ENCODE data around the gene STN1.
A peak's percentile ranks its signal among the peaks of the same experiment; 100 is the strongest.

The STN1 gene

DNA sequence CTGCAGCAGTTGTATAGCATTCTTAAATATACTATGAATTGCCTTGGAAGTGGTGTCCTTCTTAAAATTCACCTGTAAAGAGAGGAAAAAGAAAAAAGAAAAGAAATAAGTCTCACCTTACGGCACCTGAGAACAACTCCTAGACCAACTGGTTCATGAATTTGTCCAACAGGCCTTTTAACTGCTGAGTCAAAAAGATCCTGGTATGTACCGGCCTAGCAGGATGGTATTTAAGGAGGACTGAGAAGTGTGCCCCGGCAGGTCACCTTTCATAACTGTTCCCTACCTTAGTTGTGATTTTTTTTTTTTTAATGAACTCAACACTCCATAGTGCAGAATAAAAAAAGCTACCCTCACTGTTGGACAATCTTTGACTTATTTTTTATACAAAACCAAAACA is 25.8 kb downstream of the STN1 start:
- no peak for DNase-seq

- no peak for DNase-seq
Observed at GRCh38 chr10:103890688-103891087, 27.3 kb downstream of the STN1 start.

DNA sequence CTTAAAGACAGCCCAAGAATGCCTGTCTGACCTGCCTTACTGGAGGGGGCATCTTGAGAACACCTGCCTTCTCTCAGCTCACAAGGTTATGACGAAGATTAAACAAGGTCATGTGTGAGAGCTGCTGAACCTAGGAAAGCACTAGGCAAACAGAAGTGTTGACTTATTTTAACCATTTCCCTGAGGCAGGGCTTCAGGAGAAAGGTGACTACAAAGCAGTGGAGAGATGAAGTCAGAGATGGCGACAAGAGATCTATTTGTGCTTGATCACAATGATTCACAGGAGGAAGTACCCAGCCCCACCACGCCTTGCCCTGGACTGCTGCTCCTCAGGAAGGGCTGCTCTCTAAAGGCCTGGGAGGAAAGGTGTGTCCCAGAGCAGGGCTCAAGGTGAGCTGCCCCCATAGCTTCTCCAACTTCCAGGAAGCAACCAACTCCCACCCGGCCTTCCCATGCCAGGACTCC is 27.8 kb downstream of the STN1 start:
- peak; percentile 28 for DNase-seq

- DNase-seq: no peak
Observed at GRCh38 chr10:103889121-103889720, 28.8 kb downstream of the STN1 start.

DNA sequence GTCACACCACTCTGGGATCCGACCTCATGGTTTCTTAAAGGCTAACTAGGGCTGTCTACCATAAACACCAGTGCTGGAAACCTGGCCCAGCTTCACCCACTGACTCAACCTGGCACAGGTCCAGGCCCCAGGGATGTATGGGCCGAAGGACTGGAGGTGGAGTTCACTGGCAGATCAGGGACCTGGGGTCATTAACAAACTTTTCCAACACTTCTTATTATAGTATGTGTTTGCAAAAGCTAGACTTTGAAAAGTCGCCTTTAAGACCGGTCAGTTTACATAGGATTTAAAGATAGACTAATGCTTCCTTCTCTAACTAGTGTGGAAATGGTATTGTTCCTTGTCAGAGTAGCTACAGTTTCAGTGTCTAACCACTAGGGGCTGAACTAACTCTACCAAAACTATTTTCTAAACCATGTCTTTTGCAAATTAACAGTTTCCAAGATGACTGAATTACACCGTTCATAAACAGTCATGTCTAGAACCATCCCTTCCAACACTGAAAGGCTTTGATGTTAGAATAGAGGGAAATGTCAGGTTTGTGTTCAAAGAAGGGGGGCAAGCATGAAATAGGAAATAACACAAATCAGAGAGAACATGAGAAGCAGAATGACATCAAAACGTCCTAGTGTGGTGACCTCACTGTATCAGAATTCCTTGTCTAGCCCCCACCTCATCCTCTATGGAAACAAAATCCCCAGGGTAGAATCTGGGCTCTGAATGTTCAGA is 29.7 kb downstream of the STN1 start:
- peak; percentile 81 for DNase-seq

- DNase-seq: no peak
Observed at GRCh38 chr10:103885617-103886016, 32.4 kb downstream of the STN1 start.

GRCh38 chr10:103884681-103885139 is 33.3 kb downstream of the STN1 start:
- peak; percentile 76 for DNase-seq

GRCh38 chr10:103882285-103883007 is 35.5 kb downstream of the STN1 start:
- DNase-seq: peak; percentile 22

DNA sequence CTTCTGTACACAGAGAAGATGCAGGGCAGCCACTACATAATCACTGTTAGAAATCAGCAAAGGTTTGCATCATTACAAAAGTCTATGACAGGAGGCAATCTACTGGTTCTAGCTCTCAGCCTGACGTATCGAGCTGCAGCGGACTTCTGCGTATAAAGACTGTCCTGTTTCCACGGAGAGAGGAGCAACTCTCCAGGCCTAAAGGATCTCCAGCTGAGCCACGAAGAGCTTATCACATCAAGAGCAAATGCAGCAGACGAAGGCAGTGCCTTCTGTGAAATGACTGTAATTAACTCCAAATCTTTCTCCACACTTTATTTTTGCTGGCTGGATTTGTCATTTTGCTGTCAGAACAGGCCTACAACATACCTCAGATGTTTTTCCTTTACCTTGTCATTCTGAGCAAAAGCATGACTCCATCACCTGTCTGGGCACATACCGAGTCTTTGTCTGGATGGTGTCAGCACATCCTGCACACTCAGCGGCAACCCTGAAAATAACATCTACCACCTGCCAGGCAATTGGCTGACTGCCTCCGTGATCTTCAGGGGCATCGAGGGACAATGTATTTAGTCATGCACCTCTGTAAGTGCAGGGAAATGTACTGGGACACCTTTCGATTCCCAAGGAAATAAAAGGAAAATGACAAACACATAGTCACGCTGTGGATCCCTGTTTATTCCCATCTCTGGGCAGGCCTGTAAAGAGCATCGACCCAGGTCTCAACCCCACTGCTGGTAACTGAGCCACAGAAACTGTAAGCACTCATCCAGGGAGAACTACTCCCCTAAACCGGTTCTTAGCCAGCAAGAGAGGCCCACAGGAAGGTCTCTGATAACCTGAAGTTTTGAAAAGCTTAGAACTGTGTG is 36.3 kb downstream of the STN1 start:
- no peak for DNase-seq

GRCh38 chr10:103879831-103880230 is 38.2 kb downstream of the STN1 start:
- no peak for DNase-seq

DNA sequence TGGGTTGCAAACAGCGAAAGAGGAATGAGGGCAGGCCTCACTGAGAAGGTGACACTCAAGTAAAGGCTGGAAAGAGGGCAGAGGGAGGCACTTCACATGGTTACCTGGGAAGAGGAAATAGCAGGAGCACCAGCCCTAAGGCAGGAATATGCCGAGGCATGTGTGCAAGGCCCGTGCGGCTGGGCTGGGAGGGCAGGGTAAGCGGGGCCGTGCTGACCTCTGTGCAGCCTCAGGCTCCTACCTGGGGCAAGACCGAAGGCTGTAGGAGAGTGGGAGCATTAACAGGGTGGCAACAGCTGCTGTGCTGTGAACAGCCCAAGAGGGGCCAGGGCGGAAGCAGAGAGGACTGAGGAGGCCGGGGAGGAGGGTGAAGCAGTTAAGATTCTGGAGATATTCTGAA is 38.6 kb downstream of the STN1 start:
- no peak for DNase-seq

DNA sequence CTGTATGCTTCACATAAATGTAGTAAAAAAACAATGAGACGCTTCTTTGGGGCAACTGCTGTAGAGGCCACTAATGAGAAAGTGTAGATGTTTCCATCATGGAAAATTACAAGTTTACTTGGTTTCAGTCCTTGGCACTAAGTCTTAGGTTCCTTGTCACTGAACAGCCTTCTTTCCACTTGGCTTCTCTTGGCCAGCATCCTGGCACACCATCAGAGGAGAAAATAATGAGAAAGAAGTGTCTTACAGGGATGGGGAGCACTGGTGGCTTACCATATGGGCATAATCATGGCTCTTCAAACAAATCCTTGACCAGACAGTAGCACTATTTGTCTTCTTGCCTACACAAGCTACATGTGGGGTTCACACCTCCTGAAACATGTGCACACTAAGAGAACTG is 40.1 kb downstream of the STN1 start:
- no peak for DNase-seq

- DNase-seq: no peak
Observed at GRCh38 chr10:103876155-103876554, 41.8 kb downstream of the STN1 start.

DNA sequence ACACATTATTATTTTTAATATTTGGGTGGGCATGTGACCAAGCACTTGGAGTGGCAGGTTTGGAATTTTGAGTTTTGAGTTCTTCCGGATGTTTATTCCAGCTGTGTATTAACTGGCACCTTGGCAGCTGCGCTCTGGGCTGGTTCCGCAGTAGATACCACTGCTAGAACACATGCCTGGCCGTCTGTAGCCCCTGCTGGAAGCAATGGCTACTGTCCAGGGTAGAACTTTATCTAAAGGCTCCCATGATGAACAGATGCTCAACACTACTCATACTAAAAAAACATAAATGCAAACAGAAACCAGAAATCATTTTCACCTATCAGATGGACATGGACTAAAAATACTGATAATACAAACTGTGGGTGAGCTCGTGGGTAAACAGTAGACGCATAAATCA is 43.3 kb downstream of the STN1 start:
- no peak for DNase-seq

DNA sequence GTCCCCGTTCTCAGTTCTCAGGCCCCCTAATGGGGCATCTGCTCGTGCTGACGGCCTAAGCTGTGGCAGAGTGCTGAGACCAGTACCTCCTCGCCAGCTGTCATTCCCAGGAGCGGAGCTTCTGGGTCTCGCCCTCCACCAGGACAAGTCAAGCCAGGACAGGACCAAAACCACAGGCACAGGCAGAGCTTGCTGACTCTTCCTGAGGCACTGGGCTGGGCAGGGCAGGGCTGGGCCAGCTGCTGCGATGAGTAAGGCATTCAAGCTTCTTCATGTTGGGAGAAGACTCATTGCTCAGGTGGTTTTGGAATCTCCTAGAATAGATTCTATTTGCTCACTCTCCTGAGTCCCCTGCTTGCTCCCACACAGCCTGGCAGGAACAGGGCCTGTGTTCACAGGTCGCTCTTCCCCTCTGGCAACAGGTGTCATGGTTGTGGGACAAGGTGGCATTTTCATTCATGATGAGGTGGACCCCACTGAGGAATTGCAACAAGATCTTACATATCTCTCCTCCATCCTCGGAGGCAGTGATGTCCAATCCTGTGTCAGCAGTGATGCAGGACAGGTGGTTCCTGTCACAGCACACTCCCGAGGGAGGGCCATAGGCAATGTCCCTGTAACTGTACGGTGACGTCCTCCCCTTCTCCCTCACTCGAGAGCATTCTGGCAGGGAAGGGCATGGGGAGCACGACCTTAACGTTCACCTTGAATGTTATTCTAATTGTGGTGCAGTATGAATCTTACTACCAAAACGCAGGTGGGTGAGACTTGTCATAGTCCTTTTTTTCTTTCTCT is 45.6 kb downstream of the STN1 start:
- no peak for DNase-seq

- no peak for DNase-seq
Observed at GRCh38 chr10:103871006-103871405, 47.0 kb downstream of the STN1 start.

- no peak for DNase-seq
Observed at GRCh38 chr10:103870516-103870915, 47.5 kb downstream of the STN1 start.

DNA sequence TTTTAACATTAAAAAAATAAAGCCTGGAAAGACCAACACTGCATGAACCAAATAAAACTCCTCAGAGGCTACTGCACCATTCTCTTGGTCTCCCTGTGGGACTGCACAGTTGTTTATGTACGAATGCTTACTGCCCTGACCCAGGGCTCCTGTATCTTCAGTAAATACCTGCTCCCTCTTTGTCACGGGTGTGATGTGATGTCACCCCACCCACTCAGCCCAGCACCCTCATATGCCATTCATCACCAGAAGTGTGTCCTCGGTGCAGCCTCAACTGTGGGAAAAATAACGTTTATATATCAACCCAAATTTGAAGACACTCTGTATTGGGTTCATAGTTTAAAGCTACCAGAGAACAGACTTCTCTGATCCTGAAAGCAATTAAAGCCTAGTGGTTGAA is 48.6 kb downstream of the STN1 start:
- DNase-seq: no peak

DNA sequence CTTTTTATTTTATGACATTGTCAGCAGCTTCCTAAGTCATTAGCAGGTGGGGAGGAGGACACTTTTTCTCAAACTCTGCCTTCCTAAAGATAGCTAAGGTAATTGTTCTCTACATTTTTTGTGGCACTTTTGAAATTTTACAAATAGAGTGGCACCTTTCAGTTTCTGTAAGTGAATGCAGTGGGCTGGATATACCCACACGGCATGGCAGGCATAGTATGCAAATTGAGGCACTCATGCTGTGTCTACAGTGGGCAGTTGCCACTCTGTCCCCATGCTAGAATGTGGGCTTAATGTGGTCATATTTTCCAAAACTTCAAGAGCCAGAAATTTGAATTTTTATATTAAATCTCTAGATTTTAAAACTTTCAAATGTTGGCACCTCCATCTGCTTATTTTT is 49.8 kb downstream of the STN1 start:
- DNase-seq: no peak

GRCh38 chr10:103861505-103861904 is 56.5 kb downstream of the STN1 start:
- no peak for DNase-seq

GRCh38 chr10:103859161-103860086 is 58.6 kb downstream of the STN1 start:
- DNase-seq: peak; percentile 80

Data from hematopoietic multipotent progenitor cell treated with erythropoietin and hydrocortisone succinate and interleukin-3 and kit ligand, for 4 days (in vitro differentiated cells).